Activated naive CD4-positive, alpha-beta T cell treated with anti-CD3 and anti-CD28 coated beads, Interleukin-2, amount 50 U/mL, for 24 hours (primary cell): ENCODE results near the gene CCT3.
A peak's percentile ranks its signal among the peaks of the same experiment; 100 is the strongest.
"Not testable (repeated sequence)": the region's sequence is repeated elsewhere in the genome, so short reads cannot be mapped to it uniquely, and the experiment has no call there.

ENCODE experiments used
- H3K27ac Mint-ChIP-seq: one replicate; pipeline ENCODE4 v1.8.0; 2021; ENCODE audit warnings: mild to moderate bottlenecking, mixed read lengths
- H3K27me3 Mint-ChIP-seq: one replicate; pipeline ENCODE4 v1.8.0; 2021; ENCODE audit warnings: mixed read lengths
- H3K36me3 Mint-ChIP-seq: one replicate; pipeline ENCODE4 v1.8.0; 2021; ENCODE audit warnings: mixed read lengths
- H3K4me1 Mint-ChIP-seq: one replicate; pipeline ENCODE4 v1.8.0; 2021; ENCODE audit warnings: mixed read lengths
- H3K4me3 Mint-ChIP-seq: one replicate; pipeline ENCODE4 v1.8.0; 2021; ENCODE audit warnings: mild to moderate bottlenecking, mixed read lengths
- H3K9me3 Mint-ChIP-seq: one replicate; pipeline ENCODE4 v1.8.0; 2021; ENCODE audit warnings: mixed read lengths

The CCT3 gene

GRCh38 chr1:156356875-156357534 is 18.9 kb upstream of the CCT3 start:
- Mint-ChIP-seq H3K4me3 (no peak overlapping the region), H3K9me3 (no peaks in the 10 kb centered on the region), H3K27ac (no peak overlapping the region), H3K27me3 (peaks cover 4% of the 10 kb centered on the region), H3K4me1 (peaks cover 10% of the 10 kb centered on the region), H3K36me3 (no peaks in the 10 kb centered on the region)

- H3K9me3 Mint-ChIP-seq: no peaks in the 10 kb centered on the region
- H3K27me3 Mint-ChIP-seq: peaks cover 4% of the 10 kb centered on the region
- no peak overlapping the region for H3K4me3 Mint-ChIP-seq
- H3K36me3 Mint-ChIP-seq: no peaks in the 10 kb centered on the region
- peaks cover 10% of the 10 kb centered on the region for H3K4me1 Mint-ChIP-seq
- no peak overlapping the region for H3K27ac Mint-ChIP-seq
These were observed 18.3 kb upstream of the CCT3 start for GRCh38 chr1:156356262-156356874.

- peaks cover 10% of the 10 kb centered on the region for H3K4me1 Mint-ChIP-seq
- H3K36me3 Mint-ChIP-seq, H3K4me3 Mint-ChIP-seq, H3K27ac Mint-ChIP-seq, H3K9me3 Mint-ChIP-seq, H3K27me3 Mint-ChIP-seq: not testable (repeated sequence)
These were observed 14.4 kb upstream of the CCT3 start for GRCh38 chr1:156352481-156352880.

- peaks cover 2% of the 10 kb centered on the region for H3K27me3 Mint-ChIP-seq
- no peaks in the 10 kb centered on the region for H3K4me1 Mint-ChIP-seq
- H3K27ac Mint-ChIP-seq: no peak overlapping the region
- H3K4me3 Mint-ChIP-seq: no peak overlapping the region
- no peaks in the 10 kb centered on the region for H3K9me3 Mint-ChIP-seq
- H3K36me3 Mint-ChIP-seq: no peaks in the 10 kb centered on the region
These were observed 9.2 kb upstream of the CCT3 start for GRCh38 chr1:156347331-156347730.

- no peak overlapping the region for H3K27ac Mint-ChIP-seq
- peaks cover 2% of the 10 kb centered on the region for H3K27me3 Mint-ChIP-seq
- no peaks in the 10 kb centered on the region for H3K4me1 Mint-ChIP-seq
- no peaks in the 10 kb centered on the region for H3K36me3 Mint-ChIP-seq
- H3K4me3 Mint-ChIP-seq: no peak overlapping the region
- no peaks in the 10 kb centered on the region for H3K9me3 Mint-ChIP-seq
These were observed 8.5 kb upstream of the CCT3 start for GRCh38 chr1:156346636-156347035.

- H3K4me3 Mint-ChIP-seq, H3K27ac Mint-ChIP-seq, H3K27me3 Mint-ChIP-seq, H3K4me1 Mint-ChIP-seq, H3K36me3 Mint-ChIP-seq, H3K9me3 Mint-ChIP-seq: not testable (repeated sequence)
These were observed 7.9 kb upstream of the CCT3 start for GRCh38 chr1:156346035-156346434.

GRCh38 chr1:156344409-156344808 is 6.3 kb upstream of the CCT3 start:
- no peaks in the 10 kb centered on the region for H3K9me3 Mint-ChIP-seq
- H3K4me3 Mint-ChIP-seq: no peak overlapping the region
- no peak overlapping the region for H3K27ac Mint-ChIP-seq
- H3K36me3 Mint-ChIP-seq: no peaks in the 10 kb centered on the region
- peaks cover 2% of the 10 kb centered on the region for H3K27me3 Mint-ChIP-seq
- no peaks in the 10 kb centered on the region for H3K4me1 Mint-ChIP-seq

- Mint-ChIP-seq H3K27ac (no peak overlapping the region), H3K9me3 (no peaks in the 10 kb centered on the region), H3K36me3 (peaks cover 3% of the 10 kb centered on the region), H3K4me1 (peaks cover 3% of the 10 kb centered on the region), H3K27me3 (peaks cover 2% of the 10 kb centered on the region), H3K4me3 (no peak overlapping the region)
These were observed 4.3 kb upstream of the CCT3 start for GRCh38 chr1:156342166-156342955.

- Mint-ChIP-seq H3K27me3 (no peaks in the 10 kb centered on the region), H3K4me3 (peak overlapping the region; percentile 97), H3K27ac (peak overlapping the region; percentile 97), H3K9me3 (no peaks in the 10 kb centered on the region), H3K36me3 (peaks cover 26% of the 10 kb centered on the region), H3K4me1 (peaks cover 29% of the 10 kb centered on the region)
These were observed 258 bp downstream of the CCT3 start for GRCh38 chr1:156337888-156338179.

- H3K36me3 Mint-ChIP-seq: peaks cover 26% of the 10 kb centered on the region
- peak overlapping the region; percentile 97 for H3K27ac Mint-ChIP-seq
- H3K9me3 Mint-ChIP-seq: no peaks in the 10 kb centered on the region
- H3K27me3 Mint-ChIP-seq: no peaks in the 10 kb centered on the region
- H3K4me3 Mint-ChIP-seq: peak overlapping the region; percentile 97
- peaks cover 29% of the 10 kb centered on the region for H3K4me1 Mint-ChIP-seq
These were observed 822 bp downstream of the CCT3 start for GRCh38 chr1:156337052-156337887.

- Mint-ChIP-seq H3K27ac (peak overlapping the region; percentile 68), H3K27me3 (no peaks in the 10 kb centered on the region), H3K4me1 (peaks cover 29% of the 10 kb centered on the region), H3K9me3 (no peaks in the 10 kb centered on the region), H3K4me3 (peak overlapping the region; percentile 97), H3K36me3 (peaks cover 27% of the 10 kb centered on the region)
These were observed 1.9 kb downstream of the CCT3 start for GRCh38 chr1:156336242-156336641.

- not testable (repeated sequence) for H3K4me1 Mint-ChIP-seq, H3K9me3 Mint-ChIP-seq, H3K27me3 Mint-ChIP-seq, H3K4me3 Mint-ChIP-seq, H3K27ac Mint-ChIP-seq
- peaks cover 13% of the 10 kb centered on the region for H3K36me3 Mint-ChIP-seq
These were observed 14.9 kb downstream of the CCT3 start for GRCh38 chr1:156323179-156323578.

GRCh38 chr1:156320560-156320959 is 17.5 kb downstream of the CCT3 start:
- Mint-ChIP-seq H3K36me3 (peaks cover 15% of the 10 kb centered on the region), H3K27me3 (no peaks in the 10 kb centered on the region), H3K27ac (peak overlapping the region; percentile 55), H3K9me3 (no peaks in the 10 kb centered on the region), H3K4me1 (no peaks in the 10 kb centered on the region), H3K4me3 (no peak overlapping the region)

- H3K27me3 Mint-ChIP-seq: no peaks in the 10 kb centered on the region
These were observed 18.4 kb downstream of the CCT3 start for GRCh38 chr1:156319664-156320063.

GRCh38 chr1:156316909-156317308 is 21.2 kb downstream of the CCT3 start:
- H3K4me1 Mint-ChIP-seq: no peaks in the 10 kb centered on the region
- no peaks in the 10 kb centered on the region for H3K9me3 Mint-ChIP-seq
- no peak overlapping the region for H3K27ac Mint-ChIP-seq
- no peak overlapping the region for H3K4me3 Mint-ChIP-seq
- peaks cover 13% of the 10 kb centered on the region for H3K36me3 Mint-ChIP-seq
- H3K27me3 Mint-ChIP-seq: no peaks in the 10 kb centered on the region

More at GRCh38 chr1:156319664-156320063, 18.4 kb downstream of the CCT3 start:
- no peaks in the 10 kb centered on the region for H3K9me3 Mint-ChIP-seq
- no peaks in the 10 kb centered on the region for H3K4me1 Mint-ChIP-seq
- peaks cover 15% of the 10 kb centered on the region for H3K36me3 Mint-ChIP-seq
- no peak overlapping the region for H3K4me3 Mint-ChIP-seq
- H3K27ac Mint-ChIP-seq: no peak overlapping the region

GRCh38 chr1:156310962-156311361 is 27.1 kb downstream of the CCT3 start:
- Mint-ChIP-seq H3K9me3 (no peaks in the 10 kb centered on the region), H3K4me1 (no peaks in the 10 kb centered on the region), H3K4me3 (no peak overlapping the region), H3K27me3 (no peaks in the 10 kb centered on the region), H3K27ac (no peak overlapping the region), H3K36me3 (peaks cover 16% of the 10 kb centered on the region)
